NCI-H82 treated with DMSO at 0.1 percent for 48 hours (cell line): ENCODE measurements around the gene CYP4F11.
"Not testable (repeated sequence)": the region's sequence is repeated elsewhere in the genome, so short reads cannot be mapped to it uniquely, and the experiment has no call there.

Experiments used
- DNase-seq: peaks from one replicate; lab custom pipeline; 2025; ENCODE audit not compliant: unreplicated experiment; lab: John Stamatoyannopoulos, UW

Gene CYP4F11

GRCh38 chr19:15926484-15926883 lies 7.8 kb downstream of the CYP4F11 start:
- DNase-seq: no peak

GRCh38 chr19:15923702-15924101 lies 10.6 kb downstream of the CYP4F11 start:
- no peak for DNase-seq

- DNase-seq: no peak
Observed at GRCh38 chr19:15922021-15922420, 12.3 kb downstream of the CYP4F11 start.

GRCh38 chr19:15919243-15919642 lies 15.1 kb downstream of the CYP4F11 start:
- DNase-seq: no peak

- DNase-seq: no peak
Observed at GRCh38 chr19:15915109-15915508, 19.2 kb downstream of the CYP4F11 start.

- no peak for DNase-seq
Observed at GRCh38 chr19:15913830-15914229, 20.5 kb downstream of the CYP4F11 start.

GRCh38 chr19:15913384-15913783 lies 20.9 kb downstream of the CYP4F11 start:
- no peak for DNase-seq

- DNase-seq: no peak
Observed at GRCh38 chr19:15911599-15912235, 22.6 kb downstream of the CYP4F11 start.

- DNase-seq: no peak
Observed at GRCh38 chr19:15905026-15905425, 29.3 kb downstream of the CYP4F11 start.

GRCh38 chr19:15902898-15903297 lies 31.4 kb downstream of the CYP4F11 start:
- not testable (repeated sequence) for DNase-seq

GRCh38 chr19:15902254-15902653 lies 32.1 kb downstream of the CYP4F11 start:
- DNase-seq: no peak

GRCh38 chr19:15900504-15900903 lies 33.8 kb downstream of the CYP4F11 start:
- DNase-seq: no peak

- DNase-seq: not testable (repeated sequence)
Observed at GRCh38 chr19:15900032-15900431, 34.3 kb downstream of the CYP4F11 start.

GRCh38 chr19:15899561-15899960 lies 34.8 kb downstream of the CYP4F11 start:
- not testable (repeated sequence) for DNase-seq

GRCh38 chr19:15897738-15898276 lies 36.5 kb downstream of the CYP4F11 start, which contains the start of gene CYP4F2:
TSS of gene CYP4F2 (minus strand) at chr19:15898074. CDS start at chr19:15897611, 463 bp downstream.
- DNase-seq: no peak

- no peak for DNase-seq
Observed at GRCh38 chr19:15897026-15897737, 37.1 kb downstream of the CYP4F11 start.

GRCh38 chr19:15895876-15896430 lies 38.4 kb downstream of the CYP4F11 start:
- DNase-seq: no peak

GRCh38 chr19:15894359-15894758 lies 40.0 kb downstream of the CYP4F11 start:
- no peak for DNase-seq

- no peak for DNase-seq
Observed at GRCh38 chr19:15893477-15893876, 40.9 kb downstream of the CYP4F11 start.

- no peak for DNase-seq
Observed at GRCh38 chr19:15892012-15892411, 42.3 kb downstream of the CYP4F11 start.

GRCh38 chr19:15891434-15891833 lies 42.9 kb downstream of the CYP4F11 start:
- DNase-seq: no peak

GRCh38 chr19:15889339-15889738 lies 45.0 kb downstream of the CYP4F11 start:
- DNase-seq: not testable (repeated sequence)
